Endodermal cell (in vitro differentiated cells): ENCODE measurements around the gene ACSS1. TPM values are rescaled to one million over a fixed set of nuclear protein-coding genes. Genes with fewer than 3 reads are reported as not detected.

Source experiments
- DNase-seq: peaks from one replicate; pipeline ENCODE4 v3.0.0-alpha.2; 2017
- H3K27ac ChIP-seq: 2 replicates; pipeline ENCODE4 v1.5.1; 2013; ENCODE audit warnings: mild to moderate bottlenecking, low read depth, low read length, moderate library complexity
- H3K27me3 ChIP-seq: 2 replicates; pipeline ENCODE4 v1.6.1; 2013; ENCODE audit warnings: mild to moderate bottlenecking, low read length, moderate library complexity; ENCODE audit not compliant: insufficient read depth, control insufficient read depth, poor library complexity, severe bottlenecking
- H3K36me3 ChIP-seq: 2 replicates; pipeline ENCODE4 v1.7.0; 2013; ENCODE audit warnings: mild to moderate bottlenecking, low read length, moderate library complexity; ENCODE audit not compliant: control insufficient read depth, insufficient read depth
- H3K4me1 ChIP-seq: one replicate; pipeline ENCODE4 v1.7.0; 2013; ENCODE audit warnings: low read length; ENCODE audit not compliant: control insufficient read depth, insufficient read depth
- H3K4me3 ChIP-seq: 2 replicates; pipeline ENCODE4 v1.5.1; 2013; ENCODE audit warnings: mild to moderate bottlenecking, low read length, moderate library complexity
- H3K9ac ChIP-seq: 2 replicates; pipeline ENCODE4 v1.6.1; 2013; ENCODE audit warnings: mild to moderate bottlenecking, low read length, moderate library complexity; ENCODE audit not compliant: poor library complexity, severe bottlenecking; ENCODE audit errors: extremely low read depth
- H3K9me3 ChIP-seq: 2 replicates; pipeline ENCODE4 v1.6.1; 2013; ENCODE audit warnings: mild to moderate bottlenecking, low read length, moderate library complexity; ENCODE audit not compliant: control insufficient read depth
- H3K27ac Mint-ChIP-seq: 2 replicates; pipeline ENCODE4 v1.8.0; 2020; ENCODE audit warnings: mixed read lengths
- H3K27me3 Mint-ChIP-seq: 2 replicates; pipeline ENCODE4 v1.8.0; 2021; ENCODE audit warnings: mild to moderate bottlenecking, mixed read lengths; ENCODE audit not compliant: insufficient read depth
- H3K36me3 Mint-ChIP-seq: 2 replicates; pipeline ENCODE4 v1.8.0; 2020; ENCODE audit warnings: low read depth, mixed read lengths
- H3K4me1 Mint-ChIP-seq: 2 replicates; pipeline ENCODE4 v1.8.0; 2020; ENCODE audit warnings: mixed read lengths
- H3K4me3 Mint-ChIP-seq: 2 replicates; pipeline ENCODE4 v1.8.0; 2020; ENCODE audit warnings: mild to moderate bottlenecking, moderate library complexity, mixed read lengths
- H3K9me3 Mint-ChIP-seq: 2 replicates; pipeline ENCODE4 v1.8.0; 2020; ENCODE audit warnings: mild to moderate bottlenecking, mixed read lengths
- CTCF ChIP-seq: fragments of 200-600 bp; sonication (generic); conservative IDR thresholded peaks from 2 replicates; pipeline ENCODE4 v1.5.0; 2021; ENCODE audit warnings: antibody characterized with exemption, mild to moderate bottlenecking
- WGBS, 2 experiments: methylation state at CpG; one replicate each; pipeline versions ENCODE4 v1.1.5 to v1.1.7; 2013; ENCODE audit warnings: missing lambda C conversion rate in 2 of 2, mixed read lengths in 1 of 2; ENCODE audit not compliant: insufficient coverage in 1 of 2, insufficient read length in 1 of 2; 5-methylcytosine and 5-hydroxymethylcytosine counted together
- total RNA-seq, 2 donors: library from RNA; stranded (reverse); fragmentation: NEBNext Ultra II Directional in 1 of 2; extraction: Animal tissue kit (Norgen Biotek cat#: 25700) in 1 of 2; gene quantifications; 2 replicates in 1 of 2; 3 replicates in 1 of 2; pipeline ENCODE4 v1.2.1, GENCODE V29; 2021

The ACSS1 gene
- total RNA-seq, 2 donors from 2014 or later: 0.22 TPM; not detected in 1

GRCh38 chr20:25059866-25060465 is 2.0 kb upstream of the ACSS1 start:
- peak; percentile 36 for DNase-seq
- TF ChIP-seq CTCF: no peak
- Histone ChIP-seq H3K4me1 (no peaks in the 10 kb centered on the region), H3K4me3 (no peak overlapping the region), H3K9me3 (no peaks in the 10 kb centered on the region), H3K27me3 (peaks cover 100% of the 10 kb centered on the region), H3K36me3 (no peaks in the 10 kb centered on the region), H3K27ac (no peak overlapping the region), H3K9ac (no peak overlapping the region)
- Mint-ChIP-seq H3K4me1 (peaks cover 3% of the 10 kb centered on the region), H3K27me3 (peaks cover 96% of the 10 kb centered on the region), H3K36me3 (no peaks in the 10 kb centered on the region), H3K4me3 (no peak overlapping the region), H3K9me3 (no peaks in the 10 kb centered on the region), H3K27ac (no peak overlapping the region)
- whole genome bisulfite sequencing, 2 experiments: 83 to 89% methylated on average over 2 to 8 of the region's 8 CpGs

DNA sequence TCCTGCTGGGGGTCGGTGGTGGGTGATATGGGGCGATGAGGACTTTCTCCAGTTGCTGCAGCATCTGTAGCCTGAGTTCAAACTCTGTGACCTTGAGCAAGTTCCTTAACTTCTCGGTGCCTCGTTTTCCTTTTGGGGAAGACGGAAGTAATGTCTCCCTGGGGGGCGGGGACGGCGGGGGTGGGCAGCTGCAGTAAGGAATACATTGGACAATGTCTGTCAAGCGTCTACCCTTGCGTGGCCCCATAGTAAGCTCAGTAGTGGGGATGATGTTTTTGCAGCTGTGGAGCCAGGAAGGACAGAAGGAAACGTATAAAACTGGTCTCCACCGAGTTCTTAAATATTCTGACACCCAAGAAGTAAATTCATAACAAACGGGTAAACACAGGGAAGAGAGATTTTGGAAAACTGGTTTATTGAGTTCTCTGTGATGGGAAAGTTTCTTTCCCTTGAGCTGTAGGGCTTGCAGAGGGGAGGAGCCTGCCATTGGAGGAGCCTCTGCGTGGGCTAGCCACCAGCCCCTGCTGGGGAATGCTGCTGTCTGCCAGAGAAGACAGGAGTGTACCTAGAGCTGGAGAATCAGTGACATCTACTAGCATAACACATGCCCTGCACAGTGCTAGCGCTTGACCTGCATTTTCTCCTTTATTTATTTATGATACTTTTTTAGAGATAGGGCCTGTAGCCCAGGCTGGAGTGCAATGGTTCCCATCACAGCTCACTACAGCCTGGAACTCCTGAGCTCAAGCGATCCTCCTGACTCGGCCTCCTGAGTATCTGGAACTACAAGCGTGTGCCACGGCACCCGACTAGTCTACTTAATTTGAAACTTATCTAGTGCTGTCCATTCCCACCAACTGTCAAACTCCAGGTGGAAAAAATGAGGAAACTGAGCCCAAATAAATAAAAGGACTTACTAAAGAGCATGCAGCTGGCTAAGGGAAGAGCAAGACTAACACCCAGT is 1.2 kb upstream of the ACSS1 start:
- H3K27me3 Mint-ChIP-seq: peaks cover 98% of the 10 kb centered on the region
- H3K9me3 Mint-ChIP-seq: no peaks in the 10 kb centered on the region
- H3K36me3 ChIP-seq: no peaks in the 10 kb centered on the region
- peaks cover 100% of the 10 kb centered on the region for H3K27me3 ChIP-seq
- H3K4me3 Mint-ChIP-seq: no peak overlapping the region
- peak; percentile 57 for DNase-seq
- no peak overlapping the region for H3K4me3 ChIP-seq
- 67 to 69% methylated on average over 13 to 20 of the region's 20 CpGs for WGBS, 2 experiments
- H3K9me3 ChIP-seq: no peaks in the 10 kb centered on the region
- no peak overlapping the region for H3K27ac ChIP-seq
- no peak overlapping the region for H3K9ac ChIP-seq
- no peak for TF ChIP-seq CTCF
- H3K27ac Mint-ChIP-seq: no peak overlapping the region
- H3K4me1 ChIP-seq: no peaks in the 10 kb centered on the region
- no peaks in the 10 kb centered on the region for H3K36me3 Mint-ChIP-seq
- peaks cover 3% of the 10 kb centered on the region for H3K4me1 Mint-ChIP-seq

- peaks cover 3% of the 10 kb centered on the region for H3K4me1 Mint-ChIP-seq
- Histone ChIP-seq H3K9ac (no peak overlapping the region), H3K4me1 (no peaks in the 10 kb centered on the region), H3K36me3 (no peaks in the 10 kb centered on the region), H3K27me3 (peaks cover 100% of the 10 kb centered on the region), H3K9me3 (no peaks in the 10 kb centered on the region), H3K4me3 (peak overlapping the region; percentile 49), H3K27ac (no peak overlapping the region)
- peak; percentile 77 for DNase-seq
- H3K4me3 Mint-ChIP-seq: peak overlapping the region; percentile 48
- no peaks in the 10 kb centered on the region for H3K9me3 Mint-ChIP-seq
- no peak for TF ChIP-seq CTCF
- 0 to 2% methylated on average over 10 to 86 of the region's 86 CpGs for WGBS, 2 experiments
- no peaks in the 10 kb centered on the region for H3K36me3 Mint-ChIP-seq
- H3K27ac Mint-ChIP-seq: no peak overlapping the region
- peaks cover 98% of the 10 kb centered on the region for H3K27me3 Mint-ChIP-seq
Observed at GRCh38 chr20:25057234-25058050, 497 bp downstream of the ACSS1 start.
